GM23338 (cell line): ENCODE results near the gene GABARAPL1.

Experiments
- CREB1 ChIP-seq: fragments of 250-450 bp; sonication (Bioruptor Pico); IDR thresholded peaks from 2 replicates; pipeline ENCODE4 v1.5.0; 2020; ENCODE audit warnings: low read depth, mild to moderate bottlenecking, moderate library complexity
- CTCF ChIP-seq, 2 experiments: fragments of 200-600 bp in 1 of 2; sonication (generic) in 1 of 2; conservative IDR thresholded peaks; 2 replicates each; pipeline versions ENCODE4 v1.5.1 to v1.6.1; 2016 to 2017; ENCODE audit warnings: antibody characterized with exemption in 2 of 2, low read depth in 2 of 2, mild to moderate bottlenecking in 2 of 2, moderate library complexity in 1 of 2
- EZH2 ChIP-seq: fragments of 200-600 bp; sonication (generic); IDR thresholded peaks from one replicate; pipeline ENCODE4 v1.8.0; 2017; ENCODE audit warnings: antibody characterized with exemption, mild to moderate bottlenecking, low read depth; ENCODE audit not compliant: unreplicated experiment
- EZH2phosphoT487 ChIP-seq: fragments of 200-600 bp; sonication (generic); IDR thresholded peaks from one replicate; pipeline ENCODE4 v1.8.1; 2018; ENCODE audit warnings: antibody characterized with exemption; ENCODE audit not compliant: unreplicated experiment
- JUNB ChIP-seq: IDR thresholded peaks from one replicate; pipeline ENCODE4 v1.6.1; 2016; ENCODE audit warnings: antibody characterized with exemption; ENCODE audit not compliant: unreplicated experiment
- NANOG ChIP-seq: IDR thresholded peaks from 2 replicates; pipeline ENCODE4 v1.6.1; 2016; ENCODE audit warnings: antibody characterized with exemption, borderline replicate concordance
- POLR2AphosphoS5 ChIP-seq: IDR thresholded peaks from 2 replicates; pipeline ENCODE4 v1.6.1; 2016; ENCODE audit warnings: antibody characterized with exemption, low read depth
- STAT1 ChIP-seq: IDR thresholded peaks from one replicate; pipeline ENCODE4 v1.6.1; 2016; ENCODE audit warnings: antibody characterized with exemption; ENCODE audit not compliant: unreplicated experiment
- TF ChIP-seq, protein P1 (sequence below): IDR thresholded peaks from one replicate; pipeline ENCODE4 v1.6.1; 2018; ENCODE audit warnings: antibody characterized with exemption; ENCODE audit not compliant: unreplicated experiment
- TF ChIP-seq, protein P2 (sequence below): fragments of 250-450 bp; sonication (Bioruptor Pico); IDR thresholded peaks from 2 replicates; pipeline ENCODE4 v1.5.0; 2020; ENCODE audit warnings: mild to moderate bottlenecking, moderate library complexity
- TF ChIP-seq, protein P3 (sequence below): IDR thresholded peaks from 2 replicates; pipeline ENCODE4 v1.6.1; 2016; ENCODE audit warnings: antibody characterized with exemption

- TF ChIP-seq CTCF (conservative IDR thresholded peaks at IDR 0.05; ENCODE audit: low read depth in 2 of 2) (no peak), EZH2 (no peak), CREB1 (CRISPR knock-in tag) (no peak), POLR2AphosphoS5 (no peak), EZH2phosphoT487 (no peak), JUNB (no peak), STAT1 (no peak), NANOG (no peak)
- TF ChIP-seq, protein P1, sequence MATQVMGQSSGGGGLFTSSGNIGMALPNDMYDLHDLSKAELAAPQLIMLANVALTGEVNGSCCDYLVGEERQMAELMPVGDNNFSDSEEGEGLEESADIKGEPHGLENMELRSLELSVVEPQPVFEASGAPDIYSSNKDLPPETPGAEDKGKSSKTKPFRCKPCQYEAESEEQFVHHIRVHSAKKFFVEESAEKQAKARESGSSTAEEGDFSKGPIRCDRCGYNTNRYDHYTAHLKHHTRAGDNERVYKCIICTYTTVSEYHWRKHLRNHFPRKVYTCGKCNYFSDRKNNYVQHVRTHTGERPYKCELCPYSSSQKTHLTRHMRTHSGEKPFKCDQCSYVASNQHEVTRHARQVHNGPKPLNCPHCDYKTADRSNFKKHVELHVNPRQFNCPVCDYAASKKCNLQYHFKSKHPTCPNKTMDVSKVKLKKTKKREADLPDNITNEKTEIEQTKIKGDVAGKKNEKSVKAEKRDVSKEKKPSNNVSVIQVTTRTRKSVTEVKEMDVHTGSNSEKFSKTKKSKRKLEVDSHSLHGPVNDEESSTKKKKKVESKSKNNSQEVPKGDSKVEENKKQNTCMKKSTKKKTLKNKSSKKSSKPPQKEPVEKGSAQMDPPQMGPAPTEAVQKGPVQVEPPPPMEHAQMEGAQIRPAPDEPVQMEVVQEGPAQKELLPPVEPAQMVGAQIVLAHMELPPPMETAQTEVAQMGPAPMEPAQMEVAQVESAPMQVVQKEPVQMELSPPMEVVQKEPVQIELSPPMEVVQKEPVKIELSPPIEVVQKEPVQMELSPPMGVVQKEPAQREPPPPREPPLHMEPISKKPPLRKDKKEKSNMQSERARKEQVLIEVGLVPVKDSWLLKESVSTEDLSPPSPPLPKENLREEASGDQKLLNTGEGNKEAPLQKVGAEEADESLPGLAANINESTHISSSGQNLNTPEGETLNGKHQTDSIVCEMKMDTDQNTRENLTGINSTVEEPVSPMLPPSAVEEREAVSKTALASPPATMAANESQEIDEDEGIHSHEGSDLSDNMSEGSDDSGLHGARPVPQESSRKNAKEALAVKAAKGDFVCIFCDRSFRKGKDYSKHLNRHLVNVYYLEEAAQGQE: no peak
- TF ChIP-seq, protein P2, sequence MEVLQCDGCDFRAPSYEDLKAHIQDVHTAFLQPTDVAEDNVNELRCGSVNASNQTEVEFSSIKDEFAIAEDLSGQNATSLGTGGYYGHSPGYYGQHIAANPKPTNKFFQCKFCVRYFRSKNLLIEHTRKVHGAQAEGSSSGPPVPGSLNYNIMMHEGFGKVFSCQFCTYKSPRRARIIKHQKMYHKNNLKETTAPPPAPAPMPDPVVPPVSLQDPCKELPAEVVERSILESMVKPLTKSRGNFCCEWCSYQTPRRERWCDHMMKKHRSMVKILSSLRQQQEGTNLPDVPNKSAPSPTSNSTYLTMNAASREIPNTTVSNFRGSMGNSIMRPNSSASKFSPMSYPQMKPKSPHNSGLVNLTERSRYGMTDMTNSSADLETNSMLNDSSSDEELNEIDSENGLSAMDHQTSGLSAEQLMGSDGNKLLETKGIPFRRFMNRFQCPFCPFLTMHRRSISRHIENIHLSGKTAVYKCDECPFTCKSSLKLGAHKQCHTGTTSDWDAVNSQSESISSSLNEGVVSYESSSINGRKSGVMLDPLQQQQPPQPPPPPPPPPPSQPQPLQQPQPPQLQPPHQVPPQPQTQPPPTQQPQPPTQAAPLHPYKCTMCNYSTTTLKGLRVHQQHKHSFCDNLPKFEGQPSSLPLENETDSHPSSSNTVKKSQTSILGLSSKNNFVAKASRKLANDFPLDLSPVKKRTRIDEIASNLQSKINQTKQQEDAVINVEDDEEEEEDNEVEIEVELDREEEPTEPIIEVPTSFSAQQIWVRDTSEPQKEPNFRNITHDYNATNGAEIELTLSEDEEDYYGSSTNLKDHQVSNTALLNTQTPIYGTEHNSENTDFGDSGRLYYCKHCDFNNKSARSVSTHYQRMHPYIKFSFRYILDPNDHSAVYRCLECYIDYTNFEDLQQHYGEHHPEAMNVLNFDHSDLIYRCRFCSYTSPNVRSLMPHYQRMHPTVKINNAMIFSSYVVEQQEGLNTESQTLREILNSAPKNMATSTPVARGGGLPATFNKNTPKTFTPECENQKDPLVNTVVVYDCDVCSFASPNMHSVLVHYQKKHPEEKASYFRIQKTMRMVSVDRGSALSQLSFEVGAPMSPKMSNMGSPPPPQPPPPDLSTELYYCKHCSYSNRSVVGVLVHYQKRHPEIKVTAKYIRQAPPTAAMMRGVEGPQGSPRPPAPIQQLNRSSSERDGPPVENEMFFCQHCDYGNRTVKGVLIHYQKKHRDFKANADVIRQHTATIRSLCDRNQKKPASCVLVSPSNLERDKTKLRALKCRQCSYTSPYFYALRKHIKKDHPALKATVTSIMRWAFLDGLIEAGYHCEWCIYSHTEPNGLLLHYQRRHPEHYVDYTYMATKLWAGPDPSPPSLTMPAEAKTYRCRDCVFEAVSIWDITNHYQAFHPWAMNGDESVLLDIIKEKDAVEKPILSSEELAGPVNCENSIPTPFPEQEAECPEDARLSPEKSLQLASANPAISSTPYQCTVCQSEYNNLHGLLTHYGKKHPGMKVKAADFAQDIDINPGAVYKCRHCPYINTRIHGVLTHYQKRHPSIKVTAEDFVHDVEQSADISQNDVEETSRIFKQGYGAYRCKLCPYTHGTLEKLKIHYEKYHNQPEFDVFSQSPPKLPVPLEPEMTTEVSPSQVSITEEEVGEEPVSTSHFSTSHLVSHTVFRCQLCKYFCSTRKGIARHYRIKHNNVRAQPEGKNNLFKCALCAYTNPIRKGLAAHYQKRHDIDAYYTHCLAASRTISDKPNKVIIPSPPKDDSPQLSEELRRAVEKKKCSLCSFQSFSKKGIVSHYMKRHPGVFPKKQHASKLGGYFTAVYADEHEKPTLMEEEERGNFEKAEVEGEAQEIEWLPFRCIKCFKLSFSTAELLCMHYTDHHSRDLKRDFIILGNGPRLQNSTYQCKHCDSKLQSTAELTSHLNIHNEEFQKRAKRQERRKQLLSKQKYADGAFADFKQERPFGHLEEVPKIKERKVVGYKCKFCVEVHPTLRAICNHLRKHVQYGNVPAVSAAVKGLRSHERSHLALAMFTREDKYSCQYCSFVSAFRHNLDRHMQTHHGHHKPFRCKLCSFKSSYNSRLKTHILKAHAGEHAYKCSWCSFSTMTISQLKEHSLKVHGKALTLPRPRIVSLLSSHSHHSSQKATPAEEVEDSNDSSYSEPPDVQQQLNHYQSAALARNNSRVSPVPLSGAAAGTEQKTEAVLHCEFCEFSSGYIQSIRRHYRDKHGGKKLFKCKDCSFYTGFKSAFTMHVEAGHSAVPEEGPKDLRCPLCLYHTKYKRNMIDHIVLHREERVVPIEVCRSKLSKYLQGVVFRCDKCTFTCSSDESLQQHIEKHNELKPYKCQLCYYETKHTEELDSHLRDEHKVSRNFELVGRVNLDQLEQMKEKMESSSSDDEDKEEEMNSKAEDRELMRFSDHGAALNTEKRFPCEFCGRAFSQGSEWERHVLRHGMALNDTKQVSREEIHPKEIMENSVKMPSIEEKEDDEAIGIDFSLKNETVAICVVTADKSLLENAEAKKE (CRISPR knock-in tag): no peak
- TF ChIP-seq, protein P3, sequence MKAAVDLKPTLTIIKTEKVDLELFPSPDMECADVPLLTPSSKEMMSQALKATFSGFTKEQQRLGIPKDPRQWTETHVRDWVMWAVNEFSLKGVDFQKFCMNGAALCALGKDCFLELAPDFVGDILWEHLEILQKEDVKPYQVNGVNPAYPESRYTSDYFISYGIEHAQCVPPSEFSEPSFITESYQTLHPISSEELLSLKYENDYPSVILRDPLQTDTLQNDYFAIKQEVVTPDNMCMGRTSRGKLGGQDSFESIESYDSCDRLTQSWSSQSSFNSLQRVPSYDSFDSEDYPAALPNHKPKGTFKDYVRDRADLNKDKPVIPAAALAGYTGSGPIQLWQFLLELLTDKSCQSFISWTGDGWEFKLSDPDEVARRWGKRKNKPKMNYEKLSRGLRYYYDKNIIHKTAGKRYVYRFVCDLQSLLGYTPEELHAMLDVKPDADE: no peak
Observed at GRCh38 chr12:10167599-10167998, 45.1 kb upstream of the GABARAPL1 start.
